Fibroblast of villous mesenchyme (primary cell): Measurements from ENCODE around the gene NHLH1. TPM values are rescaled to one million over a fixed set of nuclear protein-coding genes. Genes with fewer than 3 reads are reported as not detected.

Experiments used
- DNase-seq: peaks from one replicate; pipeline ENCODE4 v3.0.0-alpha.2; 2010; ENCODE audit warnings: low read depth
- H3K4me3 ChIP-seq: 2 replicates; pipeline ENCODE4 v1.5.1; 2011; ENCODE audit warnings: low read depth, mild to moderate bottlenecking, low read length
- small RNA-seq: library from RNA; depleted of rRNA; stranded (forward); fragments of <200 nt; gene quantifications from one replicate; pipeline ENCODE3, GENCODE V24; 2012
- total RNA-seq: library from RNA; depleted of rRNA; stranded (reverse); fragments of >200 nt; gene quantifications from 2 replicates; pipeline ENCODE4 v1.2.3, GENCODE V29; 2012
- TF ChIP-seq, protein P1 (sequence below): IDR thresholded peaks from 2 replicates; pipeline ENCODE4 v1.5.1; 2012; ENCODE audit warnings: low read depth, mild to moderate bottlenecking, low read length; ENCODE audit not compliant: insufficient read depth

NHLH1 gene
- total RNA-seq, 1 donor = not detected

DNA sequence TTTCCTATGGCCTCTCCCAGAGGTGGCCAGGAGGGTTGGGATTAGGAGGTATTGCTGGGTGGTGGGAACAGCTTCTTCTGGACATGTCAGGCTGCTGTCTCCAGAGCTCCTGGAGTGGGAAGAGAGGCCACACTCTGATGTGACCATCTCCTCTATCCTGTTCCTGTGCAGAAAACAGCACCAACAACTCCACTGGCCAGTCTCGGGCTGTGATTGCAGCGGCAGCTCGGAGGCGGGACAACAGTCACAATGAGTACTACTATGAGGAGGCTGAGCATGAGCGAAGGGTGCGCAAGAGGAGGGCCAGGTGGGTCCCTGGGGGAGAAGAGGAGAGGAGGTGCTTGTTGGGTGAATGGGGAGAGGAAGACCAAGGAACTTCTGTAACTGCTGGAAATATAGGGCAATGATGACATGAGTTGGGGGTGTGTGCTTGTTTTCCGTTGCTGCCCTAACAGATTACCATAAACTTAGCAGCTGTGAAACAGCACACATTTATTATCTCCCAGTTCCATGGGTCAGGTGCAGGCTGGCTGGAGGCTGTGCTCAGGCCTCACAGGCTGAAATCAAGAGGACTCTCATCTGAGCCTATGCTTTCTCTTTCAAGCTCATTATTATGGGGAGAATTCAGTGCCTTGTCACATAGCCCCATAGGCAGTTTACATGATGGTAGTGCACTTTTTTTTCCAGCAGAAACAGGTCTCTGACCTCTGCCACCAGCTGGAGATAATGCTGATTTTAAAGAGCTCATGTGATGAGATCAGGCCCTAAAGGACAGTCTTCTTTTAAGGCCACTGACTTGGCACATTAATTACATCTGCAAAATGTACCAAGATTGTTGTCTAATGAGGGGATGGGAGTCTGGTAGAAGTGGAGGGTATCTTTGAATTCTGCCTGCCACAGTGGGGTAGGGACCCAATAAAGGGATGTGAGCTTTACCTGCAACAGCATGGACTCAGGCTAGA, 54.3 kb downstream of the NHLH1 start:
- TF ChIP-seq, protein P1, sequence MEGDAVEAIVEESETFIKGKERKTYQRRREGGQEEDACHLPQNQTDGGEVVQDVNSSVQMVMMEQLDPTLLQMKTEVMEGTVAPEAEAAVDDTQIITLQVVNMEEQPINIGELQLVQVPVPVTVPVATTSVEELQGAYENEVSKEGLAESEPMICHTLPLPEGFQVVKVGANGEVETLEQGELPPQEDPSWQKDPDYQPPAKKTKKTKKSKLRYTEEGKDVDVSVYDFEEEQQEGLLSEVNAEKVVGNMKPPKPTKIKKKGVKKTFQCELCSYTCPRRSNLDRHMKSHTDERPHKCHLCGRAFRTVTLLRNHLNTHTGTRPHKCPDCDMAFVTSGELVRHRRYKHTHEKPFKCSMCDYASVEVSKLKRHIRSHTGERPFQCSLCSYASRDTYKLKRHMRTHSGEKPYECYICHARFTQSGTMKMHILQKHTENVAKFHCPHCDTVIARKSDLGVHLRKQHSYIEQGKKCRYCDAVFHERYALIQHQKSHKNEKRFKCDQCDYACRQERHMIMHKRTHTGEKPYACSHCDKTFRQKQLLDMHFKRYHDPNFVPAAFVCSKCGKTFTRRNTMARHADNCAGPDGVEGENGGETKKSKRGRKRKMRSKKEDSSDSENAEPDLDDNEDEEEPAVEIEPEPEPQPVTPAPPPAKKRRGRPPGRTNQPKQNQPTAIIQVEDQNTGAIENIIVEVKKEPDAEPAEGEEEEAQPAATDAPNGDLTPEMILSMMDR = no peak
- no peak for DNase-seq
- no peak overlapping the region for H3K4me3 ChIP-seq

DNA sequence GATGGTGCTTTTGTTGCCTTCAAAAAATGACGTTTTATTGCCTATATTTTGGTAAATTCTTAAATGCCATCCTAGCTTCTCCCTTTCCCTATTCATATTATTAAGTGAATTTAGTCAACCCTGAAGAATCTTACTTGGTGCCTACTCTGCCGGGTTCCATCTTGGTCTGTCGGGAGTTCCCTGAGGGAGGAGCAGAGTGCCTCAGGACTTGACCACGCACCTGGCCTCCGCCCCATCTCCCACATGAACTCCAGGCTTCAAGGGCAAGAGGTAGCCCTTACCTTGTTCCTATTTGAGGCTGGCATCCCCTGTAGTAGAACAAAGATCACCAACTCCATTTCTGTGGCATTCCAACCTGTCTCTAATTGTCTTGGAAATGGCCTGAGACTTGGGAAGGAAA, 55.0 kb downstream of the NHLH1 start:
- DNase-seq = no peak
- H3K4me3 ChIP-seq = no peak overlapping the region
- TF ChIP-seq, protein P1 = no peak

Small RNAs within 50 kb of the gene (small RNA-seq; reads per million reads assigned to genes)
- not detected for gene RF00019
- not detected for gene RNU4-42P

Other genes with a start within 250 kb of the NHLH1 start
- gene ATP1A4, start 215.5 kb upstream of the NHLH1 start, total RNA-seq = not detected in 2 replicates
- gene CASQ1, start 176.5 kb upstream of the NHLH1 start, total RNA-seq = not detected in 2 replicates
- 118 and 138 TPM in 2 replicates for gene PEA15, start 161.7 kb upstream of the NHLH1 start, total RNA-seq
- 68.6 and 75.1 TPM in 2 replicates for gene DCAF8, start 104.5 kb upstream of the NHLH1 start, total RNA-seq
- gene PEX19, start 81.9 kb upstream of the NHLH1 start, total RNA-seq = 39.6 and 51.0 TPM in 2 replicates
- 295 and 322 TPM in 2 replicates for gene COPA, start 23.8 kb upstream of the NHLH1 start, total RNA-seq
- 109 and 165 TPM in 2 replicates for gene NCSTN, start 23.7 kb upstream of the NHLH1 start, total RNA-seq
- not detected in 2 replicates for gene VANGL2, start 33.5 kb downstream of the NHLH1 start, total RNA-seq
- gene SLAMF6, start 156.2 kb downstream of the NHLH1 start, total RNA-seq = not detected in 2 replicates
- not detected in 2 replicates for gene CD84, start 212.4 kb downstream of the NHLH1 start, total RNA-seq